Mammary epithelial cell (primary cell): ENCODE results near the gene EEF1B2.
"Not testable (repeated sequence)": the region's sequence is repeated elsewhere in the genome, so short reads cannot be mapped to it uniquely, and the experiment has no call there.

Experiments
- EZH2 ChIP-seq: IDR thresholded peaks from 2 replicates; pipeline ENCODE4 v1.6.1; 2012; ENCODE audit warnings: low read length, inconsistent platforms, borderline replicate concordance
- TF ChIP-seq, protein P1 (sequence below), 2 donors: IDR thresholded peaks in 1 of 2; conservative IDR thresholded peaks in 1 of 2; 2 replicates each; pipeline ENCODE4 v1.5.1; 2011 to 2012; ENCODE audit warnings: inconsistent platforms in 2 of 2, low read length in 2 of 2, mild to moderate bottlenecking in 2 of 2, control low read depth in 1 of 2, low read depth in 1 of 2; ENCODE audit not compliant: insufficient read depth in 1 of 2; ENCODE audit errors: extremely low read depth in 1 of 2

DNA sequence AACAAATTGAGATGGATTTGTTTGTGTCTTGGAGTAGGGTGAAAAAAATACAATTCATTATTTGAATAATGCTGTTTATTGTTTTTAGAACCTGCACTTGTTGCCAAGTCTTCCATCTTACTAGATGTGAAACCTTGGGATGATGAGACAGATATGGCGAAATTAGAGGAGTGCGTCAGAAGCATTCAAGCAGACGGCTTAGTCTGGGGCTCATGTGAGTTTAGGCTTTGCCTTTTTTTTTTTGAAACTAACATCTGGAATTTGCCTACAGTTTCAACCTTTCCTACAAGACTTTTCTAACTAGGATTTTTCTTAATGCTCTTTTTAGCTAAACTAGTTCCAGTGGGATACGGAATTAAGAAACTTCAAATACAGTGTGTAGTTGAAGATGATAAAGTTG is 2.7 kb downstream of the EEF1B2 start:
- TF ChIP-seq, protein P1, sequence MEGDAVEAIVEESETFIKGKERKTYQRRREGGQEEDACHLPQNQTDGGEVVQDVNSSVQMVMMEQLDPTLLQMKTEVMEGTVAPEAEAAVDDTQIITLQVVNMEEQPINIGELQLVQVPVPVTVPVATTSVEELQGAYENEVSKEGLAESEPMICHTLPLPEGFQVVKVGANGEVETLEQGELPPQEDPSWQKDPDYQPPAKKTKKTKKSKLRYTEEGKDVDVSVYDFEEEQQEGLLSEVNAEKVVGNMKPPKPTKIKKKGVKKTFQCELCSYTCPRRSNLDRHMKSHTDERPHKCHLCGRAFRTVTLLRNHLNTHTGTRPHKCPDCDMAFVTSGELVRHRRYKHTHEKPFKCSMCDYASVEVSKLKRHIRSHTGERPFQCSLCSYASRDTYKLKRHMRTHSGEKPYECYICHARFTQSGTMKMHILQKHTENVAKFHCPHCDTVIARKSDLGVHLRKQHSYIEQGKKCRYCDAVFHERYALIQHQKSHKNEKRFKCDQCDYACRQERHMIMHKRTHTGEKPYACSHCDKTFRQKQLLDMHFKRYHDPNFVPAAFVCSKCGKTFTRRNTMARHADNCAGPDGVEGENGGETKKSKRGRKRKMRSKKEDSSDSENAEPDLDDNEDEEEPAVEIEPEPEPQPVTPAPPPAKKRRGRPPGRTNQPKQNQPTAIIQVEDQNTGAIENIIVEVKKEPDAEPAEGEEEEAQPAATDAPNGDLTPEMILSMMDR (conservative IDR thresholded peaks at IDR 0.05 in 1 of 2, IDR thresholded peaks at IDR 0.05 in 1 of 2; ENCODE audit: extremely low read depth in 1 of 2, insufficient read depth in 1 of 2, low read depth in 1 of 2, low read length in 2 of 2): not testable (repeated sequence)
- not testable (repeated sequence) for TF ChIP-seq EZH2
